ENCODE data around the gene KNDC1. TPM values are rescaled to one million over a fixed set of nuclear protein-coding genes. Genes with fewer than 3 reads are reported as not detected.

KNDC1 gene
- total RNA-seq, 4 donors from 2014 or later = 0.42 to 1.7 (median 0.95) TPM

DNA sequence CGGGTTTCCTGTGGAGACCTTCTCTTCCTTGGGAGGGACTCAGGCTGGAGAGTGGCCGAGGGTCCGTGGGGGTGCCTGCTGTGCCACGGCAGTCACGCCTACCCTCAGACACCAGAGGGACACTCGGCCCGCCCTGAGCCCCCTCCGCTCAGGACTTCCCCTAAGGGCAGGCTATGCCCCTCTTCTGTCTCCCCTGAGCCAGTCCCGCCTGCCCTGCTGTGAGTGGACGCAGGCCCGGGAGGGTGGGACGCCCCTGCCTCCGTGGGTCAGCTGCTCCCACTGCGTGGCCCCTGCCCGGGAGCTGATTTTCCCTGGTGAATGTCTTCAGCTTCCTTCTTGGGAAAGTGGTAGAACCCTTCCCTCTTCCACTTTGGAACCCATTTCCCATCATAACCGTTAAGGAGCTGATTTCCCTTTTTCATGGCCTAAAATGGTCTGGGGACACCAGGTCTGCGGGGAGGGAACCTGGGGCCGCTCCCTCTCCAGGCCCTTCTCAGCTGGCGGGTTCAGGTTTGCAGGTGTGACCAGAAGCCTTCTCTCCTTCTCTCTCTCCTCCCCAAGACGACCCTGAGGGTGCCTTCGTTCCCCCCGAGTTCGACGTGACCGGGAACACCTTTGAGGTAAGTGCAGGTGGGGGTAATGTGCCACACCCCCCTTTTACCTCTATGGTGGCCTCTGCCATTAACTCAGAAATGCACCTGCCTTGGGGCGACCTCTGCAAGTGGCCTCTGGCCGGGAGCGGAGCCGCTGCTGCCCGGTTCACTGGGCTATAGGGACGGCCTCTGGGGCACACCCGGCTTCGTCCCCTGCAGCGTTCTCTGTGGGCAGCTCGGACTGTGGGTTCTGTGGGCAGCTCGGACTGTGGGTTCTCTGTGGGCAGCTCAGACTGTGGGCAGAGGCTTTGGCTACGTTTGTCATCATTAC is 7.9 kb downstream of the KNDC1 start:
- peaks cover 0 to 70% (median 0%) of the 10 kb centered on the region in 4 donors for H3K27me3 ChIP-seq
- H3K4me3 ChIP-seq = no peak overlapping the region
- intact Hi-C loops (cut with DNase I) = no loop called here
- no peaks in the 10 kb centered on the region for H3K36me3 ChIP-seq
- DNase-seq (ENCODE audit: extremely low spot score) = no peak
- peaks cover 0 to 4% (median 0%) of the 10 kb centered on the region in 4 donors for H3K4me1 ChIP-seq
- WGBS = 92% methylated on average over 30 of the region's 37 CpGs
- H3K27ac ChIP-seq (replicated peaks in 1 of 4) = no peak overlapping the region
- TF ChIP-seq CTCF (IDR thresholded peaks at IDR 0.05) (no peak), POLR2AphosphoS5 (IDR thresholded peaks at IDR 0.05) (no peak), EP300 (IDR thresholded peaks at IDR 0.05) (no peak), POLR2A (IDR thresholded peaks at IDR 0.05; ENCODE audit: low read depth) (no peak)
- H3K9me3 ChIP-seq = no peaks in the 10 kb centered on the region

GRCh38 chr10:133168617-133169031 is 8.6 kb downstream of the KNDC1 start:
- whole genome bisulfite sequencing = 90% methylated on average over 12 of the region's 14 CpGs
- no peak overlapping the region for H3K4me3 ChIP-seq
- TF ChIP-seq POLR2A (IDR thresholded peaks at IDR 0.05; ENCODE audit: low read depth) (no peak), EP300 (IDR thresholded peaks at IDR 0.05) (no peak), CTCF (IDR thresholded peaks at IDR 0.05) (no peak), POLR2AphosphoS5 (IDR thresholded peaks at IDR 0.05) (no peak)
- H3K9me3 ChIP-seq = no peaks in the 10 kb centered on the region
- peaks cover 0 to 64% (median 0%) of the 10 kb centered on the region in 4 donors for H3K27me3 ChIP-seq
- no peak overlapping the region for H3K27ac ChIP-seq (replicated peaks in 1 of 4)
- peaks cover 0 to 4% (median 0%) of the 10 kb centered on the region in 4 donors for H3K4me1 ChIP-seq
- no peaks in the 10 kb centered on the region for H3K36me3 ChIP-seq
- DNase-seq (ENCODE audit: extremely low spot score) = no peak
- intact Hi-C loops (cut with DNase I) = no loop called here

DNA sequence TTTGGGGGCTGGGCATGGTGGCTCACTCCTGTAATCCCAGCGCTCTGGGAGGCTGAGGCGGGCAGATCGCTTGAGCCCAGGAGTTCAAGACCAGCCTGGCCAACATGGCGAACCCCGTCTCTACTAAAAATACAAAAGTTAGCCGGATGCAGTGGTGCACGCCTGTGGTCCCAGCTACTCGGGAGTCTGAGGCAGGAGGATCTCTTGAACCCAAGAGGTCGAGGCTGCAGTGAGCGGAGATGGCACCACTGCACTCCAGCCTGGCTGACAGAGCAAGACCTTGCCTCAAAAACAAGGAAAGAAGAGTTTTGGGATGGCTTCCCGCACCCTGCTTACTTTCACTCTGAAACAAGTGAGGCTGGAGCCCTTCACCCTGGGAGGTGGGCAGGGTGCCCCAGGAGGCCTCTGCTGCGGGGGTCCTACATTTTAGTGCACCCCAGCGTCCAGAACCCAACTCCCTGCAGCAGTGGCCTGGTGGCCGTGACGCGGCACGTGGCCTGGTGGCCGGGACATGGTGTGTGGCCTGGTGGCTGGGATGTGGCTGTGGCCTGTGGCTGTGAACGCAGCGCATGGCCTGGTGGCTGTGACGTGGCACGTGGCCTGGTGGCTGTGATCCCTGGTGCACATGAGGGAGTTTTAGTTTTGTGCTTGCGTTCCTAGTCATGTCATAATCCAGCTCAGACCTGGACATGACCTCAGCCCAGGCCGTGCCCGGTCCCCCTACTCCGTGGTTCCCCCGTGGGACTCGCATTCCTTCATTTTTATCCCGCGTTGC is 9.3 kb downstream of the KNDC1 start:
- DNase-seq (ENCODE audit: extremely low spot score) = no peak
- no peaks in the 10 kb centered on the region for H3K36me3 ChIP-seq
- H3K4me3 ChIP-seq = no peak overlapping the region
- intact Hi-C loops (cut with DNase I) = no loop called here
- H3K27ac ChIP-seq (replicated peaks in 1 of 4) = no peak overlapping the region
- no peaks in the 10 kb centered on the region for H3K9me3 ChIP-seq
- peaks cover 0 to 63% (median 0%) of the 10 kb centered on the region in 4 donors for H3K27me3 ChIP-seq
- 90% methylated on average over 30 of the region's 30 CpGs for WGBS
- TF ChIP-seq EP300 (IDR thresholded peaks at IDR 0.05) = no peak
- no peak for TF ChIP-seq CTCF (IDR thresholded peaks at IDR 0.05)
- TF ChIP-seq POLR2A (IDR thresholded peaks at IDR 0.05; ENCODE audit: low read depth) = no peak
- TF ChIP-seq POLR2AphosphoS5 (IDR thresholded peaks at IDR 0.05) = no peak
- H3K4me1 ChIP-seq = peaks cover 0 to 4% (median 0%) of the 10 kb centered on the region in 4 donors

DNA sequence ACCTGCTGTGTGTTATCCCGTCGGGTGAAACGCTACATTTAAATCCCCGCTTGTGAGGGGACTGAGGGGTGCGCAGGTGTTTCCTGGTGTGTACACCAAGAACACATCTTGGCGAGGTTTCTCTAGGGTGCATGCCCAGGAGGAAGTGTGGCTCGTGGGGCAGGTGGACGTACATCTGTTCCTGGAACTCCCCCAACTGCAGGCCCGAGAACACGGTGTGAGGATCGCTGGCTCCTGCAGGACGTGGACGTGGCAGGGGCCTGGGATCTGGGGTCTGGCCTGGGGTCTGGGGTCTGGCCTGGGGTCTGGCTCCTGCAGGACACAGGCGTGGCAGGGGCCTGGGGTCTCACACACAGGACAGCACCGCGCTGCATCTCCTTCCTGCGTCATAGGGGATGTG is 10.1 kb downstream of the KNDC1 start:
- peaks cover 0 to 4% (median 0%) of the 10 kb centered on the region in 4 donors for H3K4me1 ChIP-seq
- no peaks in the 10 kb centered on the region for H3K9me3 ChIP-seq
- no peak for DNase-seq (ENCODE audit: extremely low spot score)
- WGBS = 88% methylated on average over 11 of the region's 17 CpGs
- no peak for TF ChIP-seq EP300 (IDR thresholded peaks at IDR 0.05)
- TF ChIP-seq CTCF (IDR thresholded peaks at IDR 0.05) = no peak
- no peak for TF ChIP-seq POLR2A (IDR thresholded peaks at IDR 0.05; ENCODE audit: low read depth)
- TF ChIP-seq POLR2AphosphoS5 (IDR thresholded peaks at IDR 0.05) = no peak
- no peak overlapping the region for H3K4me3 ChIP-seq
- no peaks in the 10 kb centered on the region for H3K36me3 ChIP-seq
- no peak overlapping the region for H3K27ac ChIP-seq (replicated peaks in 1 of 4)
- H3K27me3 ChIP-seq = peaks cover 0 to 55% (median 0%) of the 10 kb centered on the region in 4 donors
- intact Hi-C loops (cut with DNase I) = no loop called here

Data from esophagus muscularis mucosa (tissue), 4 donors.